Measurements from ENCODE around the gene ZNF189.

- TF ChIP-seq CTCF (IDR thresholded peaks at IDR 0.05) (no peak), POLR2A (IDR thresholded peaks at IDR 0.05) (no peak), EP300 (IDR thresholded peaks at IDR 0.05) (no peak)
Measured at GRCh38 chr9:101360647-101361046, 38.0 kb upstream of the ZNF189 start.

All from tibial nerve (tissue), 4 donors.